HG03025 (cell line): ENCODE results near the gene ITGA11.

ENCODE experiments used
- ATAC-seq: cut with Tn5 transposase; IDR thresholded peaks from one replicate; pipeline ENCODE4 v1.9.1; 2021; ENCODE audit warnings: mild to moderate bottlenecking, moderate library complexity; ENCODE audit not compliant: unreplicated experiment, low FRiP score

The ITGA11 gene

GRCh38 chr15:68249058-68249713 is 182.8 kb downstream of the ITGA11 start:
- no peak for ATAC-seq
